Measurements from ENCODE around the gene DEXI. TPM values are rescaled to one million over a fixed set of nuclear protein-coding genes. Genes with fewer than 3 reads are reported as not detected.

Gene DEXI
- total and polyA plus RNA-seq, 2 experiments from 2014 or later: 42.1 to 101 TPM

DNA sequence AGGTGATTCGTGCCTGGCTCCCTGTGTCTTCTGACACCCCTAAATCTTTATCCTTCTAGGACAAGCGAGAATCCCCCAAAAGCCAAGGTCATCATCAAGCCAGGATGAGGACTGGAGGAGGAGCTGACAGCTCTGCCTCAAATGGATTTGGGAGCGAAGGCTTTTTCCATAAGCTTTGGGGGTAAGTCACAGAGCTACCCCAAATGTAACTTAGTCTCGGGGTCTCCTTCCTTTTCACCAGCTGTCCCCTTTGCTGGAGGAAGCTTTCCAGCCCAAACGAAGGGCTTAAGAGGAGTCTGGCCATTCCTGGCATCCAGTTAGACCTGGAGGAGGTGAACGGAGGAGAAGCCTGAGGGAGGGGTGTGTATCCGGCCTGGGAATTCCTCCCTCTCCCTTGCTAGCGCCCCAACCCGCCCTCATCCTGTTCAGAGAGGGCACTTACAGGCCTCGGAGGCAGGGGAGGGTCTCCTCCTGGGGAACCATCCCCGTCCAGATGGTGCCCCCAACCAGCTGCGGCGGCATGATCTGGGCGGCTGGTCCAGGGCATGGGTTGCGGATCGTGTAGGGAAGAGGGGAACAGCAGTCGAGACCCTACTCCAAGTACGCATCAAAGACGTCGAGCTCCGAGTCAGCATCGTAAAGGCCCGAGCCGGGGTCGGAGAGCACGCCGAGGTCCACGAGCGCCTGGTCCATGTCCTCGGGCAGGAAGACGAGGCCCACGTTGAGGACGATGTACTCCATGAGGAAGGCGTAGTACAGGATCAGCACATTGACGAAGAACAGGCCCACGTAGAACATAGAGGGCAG, 938 bp downstream of the DEXI start:
- Histone ChIP-seq H3K27ac (peak overlapping the region; percentile 0; the same call in 1 of the 2 replicates), H2AFZ (peak overlapping the region; percentile 98; the same call in 1 of the 2 replicates), H3K4me2 (ENCODE audit: unreplicated experiment) (peak overlapping the region; percentile 92), H4K20me1 (ENCODE audit: insufficient read depth) (no peaks in the 10 kb centered on the region; the same call in none of the 2 replicates), H3K9me2 (ENCODE audit: insufficient read depth) (no peaks in the 10 kb centered on the region), H3K36me3 (ENCODE audit: low read depth) (no peaks in the 10 kb centered on the region), H3K9me3 (ENCODE audit: low read depth) (no peaks in the 10 kb centered on the region), H3K79me2 (ENCODE audit: insufficient read depth) (peaks cover 78% of the 10 kb centered on the region), H3K4me3 (peak overlapping the region; percentile 92), H3F3A (ENCODE audit: insufficient read depth) (no peaks in the 10 kb centered on the region), H3K4me1 (ENCODE audit: insufficient read depth) (peaks cover 46% of the 10 kb centered on the region), H3K27me3 (replicated peaks; ENCODE audit: insufficient read depth) (no peaks in the 10 kb centered on the region), H3K9ac (peak overlapping the region; percentile 88)
- DNase-seq: no peak
- in situ Hi-C loops (cut with MboI): no loop called here
- WGBS, 2 experiments (ENCODE audit: low coverage in 1 of 2, low lambda C conversion rate in 2 of 2, missing lambda C conversion rate in 2 of 2): 0 to 1% methylated on average over 32 to 34 of the region's 36 CpGs
- TF ChIP-seq EZH2 (IDR thresholded peaks at IDR 0.05; ENCODE audit: insufficient read depth, poor library complexity, severe bottlenecking) (no peak), EZH2phosphoT487 (IDR thresholded peaks at IDR 0.05; ENCODE audit: insufficient read depth, low read depth) (no peak)

DNA sequence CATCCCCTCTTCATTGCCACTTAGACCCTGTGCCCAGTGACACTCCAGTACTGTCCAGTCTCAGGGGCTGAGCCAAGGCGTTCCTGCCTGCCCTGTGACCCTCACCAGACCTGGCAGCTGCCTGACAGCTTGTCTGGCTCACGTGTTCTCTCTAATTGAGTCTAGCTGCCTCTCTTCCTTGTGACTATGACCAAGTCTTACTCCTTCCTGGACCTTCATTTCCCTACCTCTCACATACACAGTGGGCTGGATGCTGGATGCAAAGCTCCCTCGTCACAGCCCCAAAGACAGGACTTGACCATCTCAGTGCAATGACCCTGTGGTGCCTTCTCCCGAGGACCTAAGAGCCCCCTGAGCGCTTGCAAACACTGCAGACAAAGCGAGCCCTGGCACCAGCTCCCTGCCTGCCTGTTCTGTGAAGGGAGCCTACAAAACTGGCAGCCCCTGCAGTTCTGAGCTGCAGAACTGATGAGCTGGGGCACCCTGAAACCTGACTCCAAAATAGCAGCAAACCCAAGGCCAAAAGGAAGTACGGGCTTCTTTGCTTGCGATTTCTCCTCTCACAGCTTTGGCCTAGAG, 1.7 kb downstream of the DEXI start:
- Histone ChIP-seq H3K27ac (0 out of 2 replicates have a peak overlapping the region, but pooled peaks have one; percentile 0), H3K4me1 (ENCODE audit: insufficient read depth) (peaks cover 43% of the 10 kb centered on the region), H3K36me3 (ENCODE audit: low read depth) (no peaks in the 10 kb centered on the region), H3K9me2 (ENCODE audit: insufficient read depth) (no peaks in the 10 kb centered on the region), H3K27me3 (replicated peaks; ENCODE audit: insufficient read depth) (no peaks in the 10 kb centered on the region), H3K9me3 (ENCODE audit: low read depth) (no peaks in the 10 kb centered on the region), H4K20me1 (ENCODE audit: insufficient read depth) (peaks cover 5% of the 10 kb centered on the region), H3K79me2 (ENCODE audit: insufficient read depth) (peaks cover 78% of the 10 kb centered on the region), H3K4me2 (ENCODE audit: unreplicated experiment) (peak overlapping the region; percentile 92), H3K4me3 (peak overlapping the region; percentile 92), H2AFZ (peak overlapping the region; percentile 98; the same call in 1 of the 2 replicates), H3F3A (ENCODE audit: insufficient read depth) (no peaks in the 10 kb centered on the region), H3K9ac (peak overlapping the region; percentile 88)
- TF ChIP-seq EZH2phosphoT487 (IDR thresholded peaks at IDR 0.05; ENCODE audit: insufficient read depth, low read depth) (no peak), EZH2 (IDR thresholded peaks at IDR 0.05; ENCODE audit: insufficient read depth, poor library complexity, severe bottlenecking) (no peak)
- in situ Hi-C loops (cut with MboI): no loop called here
- DNase-seq: peak; percentile 53
- 3 to 5% methylated on average over 8 of the region's 8 CpGs for WGBS, 2 experiments (ENCODE audit: low coverage in 1 of 2, low lambda C conversion rate in 2 of 2, missing lambda C conversion rate in 2 of 2)

DNA sequence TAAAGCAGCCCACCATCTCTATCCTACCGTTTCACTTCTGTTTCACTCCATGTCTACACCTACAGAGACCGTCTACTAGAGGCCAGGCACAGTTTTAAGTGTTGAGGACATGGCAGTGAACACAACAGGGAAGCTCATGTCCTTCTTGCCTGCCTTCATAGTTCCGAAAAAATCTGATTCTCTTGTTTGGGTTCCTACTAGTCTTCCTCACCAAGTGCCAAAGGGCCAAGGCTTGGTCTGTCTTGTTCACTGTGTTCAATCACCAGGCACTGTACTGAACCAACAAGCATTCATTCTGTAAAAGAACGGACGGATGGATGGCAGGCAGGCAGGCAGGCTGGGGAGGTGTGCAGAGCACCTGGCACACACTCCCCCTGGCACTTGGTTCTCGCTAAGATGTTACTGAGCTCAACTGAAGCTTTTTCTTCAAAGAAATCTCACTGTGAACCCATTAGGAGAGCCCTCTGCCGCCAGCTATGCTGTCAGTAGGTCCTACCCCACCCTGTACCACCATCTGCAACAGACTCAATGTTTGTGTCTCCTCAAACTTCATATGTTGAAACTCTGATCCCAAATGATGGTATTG, 2.5 kb downstream of the DEXI start:
- H2AFZ ChIP-seq: no peak overlapping the region
- DNase-seq: no peak
- no peaks in the 10 kb centered on the region for H3F3A ChIP-seq (ENCODE audit: insufficient read depth)
- H3K79me2 ChIP-seq (ENCODE audit: insufficient read depth): peaks cover 78% of the 10 kb centered on the region
- in situ Hi-C loops (cut with MboI): no loop called here
- peaks cover 6% of the 10 kb centered on the region for H4K20me1 ChIP-seq (ENCODE audit: insufficient read depth)
- WGBS, 2 experiments (ENCODE audit: low coverage in 1 of 2, low lambda C conversion rate in 2 of 2, missing lambda C conversion rate in 2 of 2): 58 to 67% methylated on average over 7 of the region's 7 CpGs
- peaks cover 40% of the 10 kb centered on the region for H3K4me1 ChIP-seq (ENCODE audit: insufficient read depth)
- no peak overlapping the region for H3K27ac ChIP-seq
- H3K4me2 ChIP-seq (ENCODE audit: unreplicated experiment): peak overlapping the region; percentile 92
- H3K9me3 ChIP-seq (ENCODE audit: low read depth): no peaks in the 10 kb centered on the region
- no peaks in the 10 kb centered on the region for H3K36me3 ChIP-seq (ENCODE audit: low read depth)
- TF ChIP-seq EZH2 (IDR thresholded peaks at IDR 0.05; ENCODE audit: insufficient read depth, poor library complexity, severe bottlenecking) (no peak), EZH2phosphoT487 (IDR thresholded peaks at IDR 0.05; ENCODE audit: insufficient read depth, low read depth) (no peak)
- H3K9ac ChIP-seq: peak overlapping the region; percentile 88; the same call in 1 of the 2 replicates
- no peaks in the 10 kb centered on the region for H3K27me3 ChIP-seq (replicated peaks; ENCODE audit: insufficient read depth)
- H3K9me2 ChIP-seq (ENCODE audit: insufficient read depth): no peaks in the 10 kb centered on the region
- H3K4me3 ChIP-seq: peak overlapping the region; percentile 92

DNA sequence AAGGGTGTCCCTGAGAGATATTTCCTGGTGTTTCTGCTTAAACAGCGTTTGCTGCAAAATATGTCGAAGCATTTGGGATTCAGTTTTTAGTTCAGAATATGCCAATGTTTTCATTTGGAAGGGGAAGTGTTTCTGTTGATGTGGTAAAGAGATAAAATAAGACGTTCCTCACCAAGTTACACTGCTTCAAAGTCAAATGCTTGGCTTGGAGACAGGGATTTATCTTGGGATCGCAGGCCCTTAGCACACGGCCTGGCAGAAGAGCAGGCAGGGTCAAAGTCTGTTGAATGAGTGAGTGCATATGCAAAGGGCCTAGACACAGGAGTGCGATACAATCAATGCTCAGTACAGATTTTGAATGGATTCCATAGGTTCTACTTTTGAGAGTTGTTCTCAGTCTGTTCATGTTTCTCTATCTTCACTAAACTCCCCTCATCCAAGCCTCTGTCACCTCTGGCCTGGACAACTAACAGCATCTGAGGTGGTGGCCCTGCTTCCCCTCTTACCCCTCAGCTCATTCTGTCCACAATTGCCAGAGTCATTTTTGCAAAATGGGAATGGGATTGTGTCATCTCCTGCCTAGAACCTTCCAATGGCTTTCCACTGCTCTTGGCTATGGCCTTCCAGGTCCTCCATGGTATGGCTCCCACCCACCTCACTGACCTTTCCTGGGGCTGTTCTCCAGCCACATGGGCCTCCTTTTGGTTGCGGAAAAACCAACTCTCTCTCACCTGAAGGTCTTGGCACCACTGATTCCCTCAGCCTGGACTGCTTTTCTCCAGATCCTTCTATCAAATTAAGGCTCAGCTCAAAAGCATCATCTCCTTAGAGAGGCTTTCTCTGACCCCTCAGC, 3.2 kb downstream of the DEXI start:
- 39 to 45% methylated on average over 7 of the region's 7 CpGs for WGBS, 2 experiments (ENCODE audit: low coverage in 1 of 2, low lambda C conversion rate in 2 of 2, missing lambda C conversion rate in 2 of 2)
- peak overlapping the region; percentile 92 for H3K4me2 ChIP-seq (ENCODE audit: unreplicated experiment)
- H3K9ac ChIP-seq: no peak overlapping the region
- no peaks in the 10 kb centered on the region for H3K9me2 ChIP-seq (ENCODE audit: insufficient read depth)
- peaks cover 82% of the 10 kb centered on the region for H3K79me2 ChIP-seq (ENCODE audit: insufficient read depth)
- no peak overlapping the region for H3K27ac ChIP-seq
- no peaks in the 10 kb centered on the region for H3K9me3 ChIP-seq (ENCODE audit: low read depth)
- no peak for TF ChIP-seq EZH2phosphoT487 (IDR thresholded peaks at IDR 0.05; ENCODE audit: insufficient read depth, low read depth)
- no peak for TF ChIP-seq EZH2 (IDR thresholded peaks at IDR 0.05; ENCODE audit: insufficient read depth, poor library complexity, severe bottlenecking)
- no peaks in the 10 kb centered on the region for H3K27me3 ChIP-seq (replicated peaks; ENCODE audit: insufficient read depth)
- H2AFZ ChIP-seq: no peak overlapping the region
- peaks cover 40% of the 10 kb centered on the region for H3K4me1 ChIP-seq (ENCODE audit: insufficient read depth)
- peak overlapping the region; percentile 92 for H3K4me3 ChIP-seq
- in situ Hi-C loops (cut with MboI): no loop called here
- H3K36me3 ChIP-seq (ENCODE audit: low read depth): no peaks in the 10 kb centered on the region
- no peaks in the 10 kb centered on the region for H3F3A ChIP-seq (ENCODE audit: insufficient read depth)
- no peak for DNase-seq
- peaks cover 6% of the 10 kb centered on the region for H4K20me1 ChIP-seq (ENCODE audit: insufficient read depth)

Measured in GM23248 (cell line).